ENCODE data around the gene TSPAN32. TPM values are rescaled to one million over a fixed set of nuclear protein-coding genes. Genes with fewer than 3 reads are reported as not detected.

TSPAN32 gene
- polyA plus RNA-seq, 1 donor (not counting 4 experiments of a cell fraction or from before 2014, with no cell fraction given), result not detected

- peaks cover 3% of the 10 kb centered on the region for H3K4me1 ChIP-seq (ENCODE audit: control insufficient read depth, extremely low read depth, insufficient read depth, low read length)
- H3K9me1 ChIP-seq (ENCODE audit: control insufficient read depth, extremely low read depth, insufficient read depth, low read length), result no peaks in the 10 kb centered on the region
- dilution Hi-C loops (cut with MboI; ENCODE audit: extremely low pct_ligation_motif_present, low sequenced_read_pairs), result no loop called here
- peak within 1 kb of the TSS; percentile 52 for H3K4me2 ChIP-seq (ENCODE audit: control insufficient read depth, extremely low read depth, insufficient read depth, low read depth, low read length)
- DNase-seq (ENCODE audit: low read depth, low spot score) (no peak), FAIRE-seq (no peak)
- peaks cover 46% of the 10 kb centered on the region for H3K27me3 ChIP-seq (ENCODE audit: control insufficient read depth, extremely low read depth, insufficient read depth, low read length)
- no peaks in the 10 kb centered on the region for H3K79me2 ChIP-seq (ENCODE audit: control insufficient read depth, insufficient read depth, low read length)
- H3K36me3 ChIP-seq (ENCODE audit: control insufficient read depth in 2 of 2, extremely low read depth in 1 of 2, insufficient read depth in 2 of 2, low read length in 2 of 2), result no peaks in the 10 kb centered on the region
- H4K20me1 ChIP-seq (ENCODE audit: control insufficient read depth, extremely low read depth, insufficient read depth, low read length), result no peaks in the 10 kb centered on the region
- peak within 1 kb of the TSS in 2 of 3 experiments; percentile 27 to 51 for H3K4me3 ChIP-seq (ENCODE audit: control insufficient read depth in 2 of 3, extremely low read depth in 1 of 3, insufficient read depth in 2 of 3, low read depth in 1 of 3, low read length in 3 of 3)
- no peaks in the 10 kb centered on the region for H3K9me3 ChIP-seq (ENCODE audit: control insufficient read depth, low read depth, low read length)
- TF ChIP-seq CTCF (optimal IDR thresholded peaks at IDR 0.05 in 1 of 3, IDR thresholded peaks at IDR 0.05 in 1 of 3, conservative IDR thresholded peaks at IDR 0.05 in 1 of 3; ENCODE audit: extremely low read depth in 1 of 3, insufficient read depth in 2 of 3, low read length in 3 of 3) (no peak), EZH2 (IDR thresholded peaks at IDR 0.05; ENCODE audit: low read length) (no peak)
- no peak within 1 kb of the TSS for H3K9ac ChIP-seq (ENCODE audit: control insufficient read depth, extremely low read depth, insufficient read depth, low read length)
- H3K27ac ChIP-seq (ENCODE audit: control insufficient read depth, insufficient read depth, low read length), result no peak within 1 kb of the TSS
- peak within 1 kb of the TSS; percentile 19 for H2AFZ ChIP-seq (ENCODE audit: control insufficient read depth, low read length)
Observed at GRCh38 chr11:2270322-2271076, 31.3 kb upstream of the TSPAN32 start, which contains the start of gene ASCL2. Gene ASCL2, minus strand, starts transcription at chr11:2270588. Its CDS starts 256 bp downstream, at chr11:2270332.

- Histone ChIP-seq H3K9ac (ENCODE audit: control insufficient read depth, extremely low read depth, insufficient read depth, low read length) (no peak overlapping the region), H3K4me1 (ENCODE audit: control insufficient read depth, extremely low read depth, insufficient read depth, low read length) (peaks cover 3% of the 10 kb centered on the region), H4K20me1 (ENCODE audit: control insufficient read depth, extremely low read depth, insufficient read depth, low read length) (no peaks in the 10 kb centered on the region), H3K4me2 (ENCODE audit: control insufficient read depth, extremely low read depth, insufficient read depth, low read depth, low read length) (no peak overlapping the region), H3K9me1 (ENCODE audit: control insufficient read depth, extremely low read depth, insufficient read depth, low read length) (no peaks in the 10 kb centered on the region), H2AFZ (ENCODE audit: control insufficient read depth, low read length) (no peak overlapping the region), H3K36me3 (ENCODE audit: control insufficient read depth in 2 of 2, extremely low read depth in 1 of 2, insufficient read depth in 2 of 2, low read length in 2 of 2) (no peaks in the 10 kb centered on the region), H3K4me3 (ENCODE audit: control insufficient read depth in 2 of 3, extremely low read depth in 1 of 3, insufficient read depth in 2 of 3, low read depth in 1 of 3, low read length in 3 of 3) (no peak overlapping the region), H3K27ac (ENCODE audit: control insufficient read depth, insufficient read depth, low read length) (no peak overlapping the region), H3K79me2 (ENCODE audit: control insufficient read depth, insufficient read depth, low read length) (no peaks in the 10 kb centered on the region), H3K27me3 (ENCODE audit: control insufficient read depth, extremely low read depth, insufficient read depth, low read length) (peaks cover 46% of the 10 kb centered on the region), H3K9me3 (ENCODE audit: control insufficient read depth, low read depth, low read length) (no peaks in the 10 kb centered on the region)
- dilution Hi-C loops (cut with MboI; ENCODE audit: extremely low pct_ligation_motif_present, low sequenced_read_pairs), result no loop called here
- no peak for TF ChIP-seq CTCF (optimal IDR thresholded peaks at IDR 0.05 in 1 of 3, IDR thresholded peaks at IDR 0.05 in 1 of 3, conservative IDR thresholded peaks at IDR 0.05 in 1 of 3; ENCODE audit: extremely low read depth in 1 of 3, insufficient read depth in 2 of 3, low read length in 3 of 3)
- no peak for TF ChIP-seq EZH2 (IDR thresholded peaks at IDR 0.05; ENCODE audit: low read length)
- no peak for FAIRE-seq
- no peak for DNase-seq (ENCODE audit: low read depth, low spot score)
Observed at GRCh38 chr11:2271077-2271326, 30.8 kb upstream of the TSPAN32 start.

All from keratinocyte (primary cell).